Measurements from ENCODE around the gene LEAP2. TPM values are rescaled to one million over a fixed set of nuclear protein-coding genes. Genes with fewer than 3 reads are reported as not detected.
A peak's percentile ranks its signal among the peaks of the same experiment; 100 is the strongest.
"Not testable (repeated sequence)": the region's sequence is repeated elsewhere in the genome, so short reads cannot be mapped to it uniquely, and the experiment has no call there.

Gene LEAP2
- total RNA-seq, 1 donor from 2014 or later, result 1.0 TPM

DNA sequence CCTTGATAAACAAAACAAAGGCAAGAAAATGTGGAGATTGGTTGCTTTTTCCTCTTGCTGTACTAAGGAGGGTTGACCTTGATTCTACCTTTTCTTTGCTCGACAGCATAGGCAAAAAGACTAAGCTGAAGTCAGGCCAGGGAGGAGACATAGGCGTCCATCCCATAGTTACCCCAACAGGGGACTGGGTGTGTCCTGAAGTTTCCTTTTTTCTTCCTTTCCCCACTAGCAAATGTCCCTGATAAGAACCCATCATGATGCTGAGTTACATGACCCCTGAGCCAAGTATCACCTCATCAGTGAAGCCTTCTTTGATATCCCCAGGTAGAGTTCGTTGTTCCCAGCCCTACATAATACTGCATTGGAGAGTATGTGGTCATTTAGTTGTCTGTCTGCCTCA is 33.2 kb upstream of the LEAP2 start:
- no peak for DNase-seq (ENCODE audit: low read depth)

DNA sequence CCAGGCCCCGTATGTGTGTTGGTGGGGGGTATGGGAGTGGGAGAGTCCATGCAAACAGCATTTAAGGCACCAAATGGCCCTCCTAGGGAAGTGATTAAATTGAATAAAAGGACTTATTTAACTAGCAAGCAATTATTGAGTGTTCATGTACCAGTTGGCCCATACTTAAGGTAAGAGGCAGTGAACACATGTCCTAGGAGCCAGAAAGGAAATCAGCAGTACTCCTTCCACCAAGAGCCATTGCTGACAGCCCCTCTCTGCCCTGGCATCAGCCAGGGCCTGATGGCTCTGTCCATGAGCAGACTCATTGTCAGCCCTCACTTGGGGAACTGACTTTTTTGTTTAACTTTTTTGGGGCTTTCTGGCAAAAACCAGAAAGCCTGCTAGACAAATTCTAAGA is 32.6 kb upstream of the LEAP2 start:
- DNase-seq (ENCODE audit: low read depth), result no peak

DNA sequence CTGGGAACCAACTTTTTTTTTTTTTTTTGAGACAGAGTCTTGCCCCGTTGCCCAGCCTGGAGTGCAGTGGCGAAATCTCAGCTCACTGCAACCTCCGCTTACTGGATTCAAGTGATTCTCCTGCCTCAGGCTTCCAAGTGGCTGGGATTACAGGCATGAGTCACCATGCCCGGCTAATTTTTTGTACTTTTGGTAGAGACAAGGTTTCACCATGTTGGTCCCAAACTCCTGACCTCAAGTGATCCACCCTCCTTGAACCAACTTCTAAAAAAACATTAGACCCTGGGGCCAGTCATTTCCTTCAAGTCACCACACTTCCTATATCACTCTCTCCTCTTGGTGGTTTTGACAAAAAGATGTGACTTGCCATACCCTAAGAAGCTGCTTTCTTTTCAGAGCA is 32.2 kb upstream of the LEAP2 start:
- peak; percentile 26 for DNase-seq (ENCODE audit: low read depth)

DNA sequence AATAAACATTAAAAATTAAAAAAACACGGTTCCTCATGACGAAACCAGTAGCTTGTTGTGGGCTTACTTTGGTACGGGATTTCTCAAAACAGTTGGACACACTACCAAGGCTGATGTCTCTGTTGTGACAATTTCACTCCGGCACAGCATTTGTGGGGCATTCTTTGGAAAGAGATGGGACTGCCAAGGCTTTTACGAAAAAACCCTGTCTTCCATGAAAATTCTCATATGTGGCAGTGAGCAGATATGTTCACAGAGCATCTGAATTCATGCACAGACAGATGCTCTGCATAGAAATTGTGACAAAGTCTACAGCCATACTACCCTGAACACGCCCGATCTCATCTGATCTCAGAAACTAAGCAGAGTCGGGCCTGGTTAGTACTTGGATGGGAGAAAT is 25.2 kb upstream of the LEAP2 start:
- no peak for DNase-seq (ENCODE audit: low read depth)

DNA sequence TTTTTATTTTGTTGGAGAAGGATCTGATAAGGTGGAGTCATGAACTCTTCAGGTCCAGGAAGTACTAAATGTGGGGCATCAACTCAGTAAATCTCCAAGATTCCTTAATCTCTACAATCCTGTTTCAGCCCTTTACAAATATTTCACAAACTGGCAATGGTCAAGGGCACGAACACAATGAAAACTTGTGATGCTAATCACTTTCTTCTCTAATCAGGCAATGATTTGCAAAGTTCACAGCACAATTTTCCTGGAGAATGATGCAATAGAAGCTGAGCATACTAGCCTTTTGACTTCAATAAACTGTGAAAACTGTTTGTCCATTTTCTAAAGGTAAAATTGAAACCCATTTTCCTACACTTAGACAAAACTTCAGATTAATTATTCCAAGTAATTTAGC is 24.1 kb upstream of the LEAP2 start:
- no peak for DNase-seq (ENCODE audit: low read depth)

DNA sequence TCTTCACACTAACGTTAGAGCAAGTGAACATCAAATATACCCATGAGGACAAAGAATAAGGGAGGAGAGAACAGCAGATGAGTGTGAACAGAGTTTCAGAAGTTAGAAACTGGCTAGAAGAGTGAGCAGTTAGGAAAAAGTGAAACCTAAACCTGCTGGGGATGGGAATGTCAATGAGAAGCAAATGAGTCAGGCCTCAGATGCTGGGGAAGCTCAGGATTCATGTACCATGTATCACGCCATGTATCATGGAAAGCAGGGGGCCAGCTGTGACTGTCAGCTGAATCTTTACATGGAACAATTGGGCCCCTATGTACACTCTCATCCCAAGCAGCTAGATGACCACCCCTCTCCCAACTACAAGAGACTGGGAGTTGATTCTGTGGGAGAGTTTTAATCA is 23.4 kb upstream of the LEAP2 start:
- peak; percentile 56 for DNase-seq (ENCODE audit: low read depth)

DNA sequence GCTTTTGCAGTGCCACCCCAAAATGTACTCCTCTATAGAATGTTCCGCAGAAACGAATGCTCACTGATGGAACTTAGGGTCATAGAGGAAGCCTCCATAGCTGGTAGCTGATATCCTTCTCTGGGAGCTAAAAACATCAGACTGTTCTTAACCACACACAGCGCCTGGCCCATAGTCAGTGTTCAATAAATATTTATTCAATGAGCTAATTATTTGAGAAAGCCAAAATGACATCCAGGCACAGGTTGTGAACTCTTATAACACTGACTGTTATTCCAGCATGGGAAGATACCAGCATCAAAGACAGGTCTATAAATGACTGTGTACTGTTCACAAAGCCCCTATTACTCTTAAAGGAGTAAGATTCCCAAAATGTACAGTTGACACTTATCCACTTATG is 20.1 kb upstream of the LEAP2 start:
- no peak for DNase-seq (ENCODE audit: low read depth)

DNA sequence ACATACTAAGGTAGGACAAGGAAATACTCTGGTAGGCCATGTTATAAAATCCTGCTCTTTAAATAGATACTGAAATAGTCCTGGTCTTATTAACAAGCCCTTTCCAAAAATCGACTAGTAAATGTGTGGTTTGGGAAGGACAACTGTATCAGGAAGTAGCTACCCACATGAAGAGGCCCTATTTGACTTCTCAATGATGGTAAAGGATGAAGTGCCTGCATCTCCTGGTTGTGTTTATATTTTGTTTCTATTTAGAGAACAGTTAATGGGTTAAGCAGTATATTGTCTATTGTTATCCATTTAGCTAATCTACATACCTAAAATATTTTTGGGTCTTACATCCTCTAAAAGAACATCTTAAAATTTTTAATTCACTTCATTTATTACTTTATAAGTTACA is 19.7 kb upstream of the LEAP2 start:
- no peak for DNase-seq (ENCODE audit: low read depth)

DNA sequence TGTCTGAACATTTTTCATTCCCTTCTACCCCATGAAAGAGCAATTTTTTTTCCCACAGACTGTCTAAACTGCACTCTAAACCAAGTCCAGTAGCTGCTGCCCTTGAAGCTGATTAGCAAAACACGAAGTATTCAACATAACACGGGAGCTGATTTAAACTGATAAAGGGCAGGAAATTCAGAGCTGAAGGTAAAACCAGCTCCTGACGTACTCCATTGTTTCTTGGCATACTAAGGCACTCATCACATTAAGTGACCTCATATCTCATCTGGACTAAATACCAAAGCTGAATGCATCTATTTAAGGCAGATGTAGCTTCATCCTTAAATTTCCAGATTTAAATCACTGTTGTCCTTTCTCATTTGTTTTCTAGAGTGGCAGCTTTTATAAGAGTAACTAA is 19.2 kb upstream of the LEAP2 start:
- DNase-seq (ENCODE audit: low read depth), result no peak

DNA sequence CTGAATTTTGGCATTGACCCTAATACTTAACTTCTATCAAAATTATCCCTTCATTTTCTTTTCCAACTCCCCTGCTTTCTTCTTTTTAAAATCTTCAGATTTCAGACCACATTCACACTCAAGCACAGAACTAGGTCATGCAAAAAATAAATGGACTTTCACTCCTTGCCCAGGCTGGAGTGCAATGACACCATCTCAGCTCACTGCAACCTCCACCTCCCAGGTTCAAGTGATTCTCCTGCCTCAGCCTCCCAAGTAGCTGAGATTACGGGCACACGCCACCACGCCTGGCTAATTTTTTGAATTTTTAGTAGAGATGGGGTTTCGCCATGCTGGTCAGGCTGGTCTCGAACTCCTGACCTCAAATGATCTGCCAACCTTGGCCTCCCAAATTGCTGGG is 18.5 kb upstream of the LEAP2 start:
- DNase-seq (ENCODE audit: low read depth), result not testable (repeated sequence)

DNA sequence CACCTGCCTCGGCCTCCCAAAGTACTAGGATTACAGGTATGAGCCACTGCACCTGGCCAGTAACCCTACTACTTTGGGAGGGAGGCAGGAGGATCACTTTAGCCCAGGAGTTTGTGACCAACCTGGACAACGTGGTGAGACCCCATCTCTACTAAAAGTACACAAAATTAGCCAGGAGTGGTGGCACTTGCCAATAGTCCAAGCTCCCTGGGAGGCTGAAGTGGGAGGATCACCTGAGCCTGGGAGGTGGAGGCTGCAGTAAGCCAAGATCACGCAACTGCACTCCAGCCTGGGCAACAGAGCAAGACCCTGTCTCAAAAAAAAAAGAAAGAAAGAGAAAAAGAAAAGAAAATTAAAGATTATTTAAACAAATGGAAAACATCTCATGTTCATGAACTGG is 17.5 kb upstream of the LEAP2 start:
- DNase-seq (ENCODE audit: low read depth), result no peak

DNA sequence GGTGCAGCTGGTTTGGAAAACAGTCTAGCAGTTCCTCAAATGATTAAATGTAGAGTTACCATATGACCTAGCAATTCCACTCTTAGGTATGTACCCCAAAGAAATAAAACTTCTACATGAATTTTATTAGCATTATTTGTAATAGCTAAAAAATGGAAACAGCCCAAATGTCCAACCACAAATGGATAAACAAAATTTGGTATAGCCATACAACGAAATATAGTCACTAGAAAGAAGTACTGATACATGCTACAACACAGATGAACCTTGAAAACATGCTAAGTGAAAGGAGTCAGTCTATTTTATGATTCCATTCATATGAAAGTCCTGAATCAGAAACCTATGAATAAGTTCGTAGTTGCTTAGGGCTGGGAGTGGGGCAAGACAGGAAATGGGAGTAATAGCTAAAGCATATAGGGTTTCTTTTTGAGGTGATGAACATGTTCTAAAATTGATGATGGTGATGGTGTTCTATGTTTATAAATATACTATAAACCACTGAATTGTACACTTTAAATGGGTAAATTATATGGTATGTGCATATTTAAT is 13.5 kb upstream of the LEAP2 start:
- DNase-seq (ENCODE audit: low read depth), result no peak

DNA sequence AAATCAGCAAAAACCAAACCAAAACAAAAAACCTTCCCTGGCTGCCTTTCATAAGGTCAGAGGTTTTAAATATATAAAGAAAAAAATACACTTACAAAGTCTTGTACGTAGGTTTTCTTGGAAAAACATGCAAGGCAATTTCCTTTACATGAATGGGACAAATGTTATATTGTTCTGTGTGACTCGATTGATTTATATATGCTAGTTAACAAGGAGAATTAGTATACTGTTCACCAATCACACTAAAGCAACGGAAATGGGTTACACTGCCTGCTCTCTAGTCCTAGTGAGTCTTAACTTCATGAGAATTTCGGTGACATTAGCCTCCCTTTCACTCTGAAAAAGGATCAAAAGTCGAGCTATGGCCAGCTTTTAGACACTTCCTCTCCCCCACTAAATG is 12.7 kb upstream of the LEAP2 start:
- DNase-seq (ENCODE audit: low read depth), result no peak

DNA sequence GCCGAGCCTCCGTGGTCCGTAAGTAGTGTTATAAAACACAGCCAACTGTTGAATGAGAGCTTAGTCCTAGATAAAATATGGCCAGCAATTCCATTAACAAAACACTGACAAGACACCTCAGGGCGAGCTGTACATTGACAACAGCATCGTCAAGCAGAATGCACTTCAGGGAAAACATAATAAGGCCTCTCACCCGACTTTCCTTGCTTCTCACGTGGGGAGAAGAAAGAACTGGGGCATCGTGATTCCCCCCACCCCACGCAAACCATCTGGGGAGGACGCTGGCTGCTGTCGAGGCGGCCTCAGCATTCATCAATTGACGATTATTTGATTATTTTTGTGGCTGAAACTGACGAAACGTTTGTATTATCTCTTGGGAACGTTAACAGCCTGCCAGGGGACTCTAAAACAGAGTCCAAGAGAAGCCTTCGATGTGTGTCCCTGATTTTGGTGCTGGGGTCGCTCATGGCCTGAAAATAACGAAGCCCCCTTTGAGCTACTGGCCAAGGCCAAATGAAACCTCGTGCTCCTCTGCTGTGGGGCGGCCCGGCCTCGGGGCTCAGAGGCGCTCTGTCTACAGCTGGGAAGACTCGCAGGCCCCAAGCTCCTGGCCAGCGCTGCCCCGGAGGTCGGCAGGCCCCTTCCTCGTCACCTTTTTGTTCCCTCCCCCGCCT is 7.7 kb upstream of the LEAP2 start:
- no peak for DNase-seq (ENCODE audit: low read depth)

DNA sequence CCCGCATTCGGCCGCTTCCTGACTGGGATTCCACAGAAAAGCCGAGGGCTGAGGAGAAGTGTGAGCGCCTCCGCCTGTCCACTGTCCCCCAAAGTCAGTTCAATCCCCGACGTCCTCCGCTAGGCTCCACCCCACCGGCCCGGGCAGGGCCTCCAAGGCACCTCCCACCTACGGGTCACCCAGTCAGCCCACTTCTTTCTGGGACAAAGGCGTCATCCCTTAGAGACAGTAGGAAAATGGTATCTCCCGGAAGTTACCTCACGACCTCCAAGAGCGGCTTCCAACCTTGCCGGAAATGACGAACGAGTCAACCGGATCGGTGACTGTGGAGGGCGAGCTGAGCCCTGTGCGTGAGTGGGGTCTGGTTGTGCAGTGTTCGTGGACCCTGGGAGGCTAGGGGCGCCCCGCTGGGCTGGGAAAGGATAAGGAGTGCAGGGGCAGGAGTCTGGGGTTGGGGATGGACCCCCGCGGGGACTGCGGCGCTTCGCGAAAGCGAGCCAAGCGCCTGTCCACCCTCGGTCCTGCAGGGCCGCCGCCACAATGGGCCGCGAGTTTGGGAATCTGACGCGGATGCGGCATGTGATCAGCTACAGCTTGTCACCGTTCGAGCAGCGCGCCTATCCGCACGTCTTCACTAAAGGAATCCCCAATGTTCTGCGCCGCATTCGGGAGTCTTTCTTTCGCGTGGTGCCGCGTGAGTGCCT is 7.0 kb upstream of the LEAP2 start, which contains the start of the genes GDF9 and UQCRQ:
TSS of gene GDF9 (minus strand) at position 128 of the 704 bp plus-strand sequence. CDS start 1,936 bp downstream, outside the sequence.
TSS of gene UQCRQ (plus strand) at position 301 of the 704 bp plus-strand sequence. CDS start at position 541, 240 bp downstream.
- DNase-seq (ENCODE audit: low read depth), result peak; percentile 100

DNA sequence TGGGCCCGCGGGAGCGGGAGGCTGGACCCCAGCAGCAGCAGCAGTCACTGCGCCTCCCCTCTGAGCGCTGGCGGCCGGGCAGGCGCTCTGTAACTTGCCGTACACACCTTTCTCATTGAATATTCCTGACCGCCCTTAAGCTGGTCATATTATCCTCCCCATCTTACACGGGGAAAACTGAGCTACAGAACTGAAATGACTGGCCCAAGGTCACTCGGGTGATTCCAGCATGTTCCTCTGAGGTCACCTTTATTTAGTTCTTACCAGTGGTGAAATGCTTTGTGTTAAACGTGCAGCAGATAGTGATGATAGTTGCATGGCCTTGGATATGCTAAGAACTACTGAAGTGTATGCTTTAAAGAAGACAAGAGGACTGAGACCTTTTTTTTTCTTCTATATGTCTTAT is 6.4 kb upstream of the LEAP2 start:
- DNase-seq (ENCODE audit: low read depth), result no peak

DNA sequence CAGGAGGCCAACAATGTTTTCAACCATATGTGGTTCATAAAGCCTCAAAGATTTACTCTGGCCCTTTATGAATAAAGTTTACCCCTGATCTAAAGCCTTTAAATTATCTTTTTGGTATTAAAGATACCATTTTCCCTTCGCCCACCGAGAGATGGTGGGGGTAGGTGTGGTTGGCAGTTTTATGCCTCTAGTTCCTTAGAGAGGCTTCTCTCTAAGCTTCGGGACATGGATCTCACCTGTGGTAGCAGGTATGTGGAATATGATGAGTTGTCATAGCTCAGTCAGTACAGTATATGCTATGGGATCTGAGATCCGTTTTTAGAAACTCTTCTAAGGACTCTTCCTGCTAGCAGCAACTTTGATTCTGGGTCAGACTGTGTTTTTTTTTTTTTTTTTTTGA is 4.7 kb upstream of the LEAP2 start:
- no peak for DNase-seq (ENCODE audit: low read depth)

DNA sequence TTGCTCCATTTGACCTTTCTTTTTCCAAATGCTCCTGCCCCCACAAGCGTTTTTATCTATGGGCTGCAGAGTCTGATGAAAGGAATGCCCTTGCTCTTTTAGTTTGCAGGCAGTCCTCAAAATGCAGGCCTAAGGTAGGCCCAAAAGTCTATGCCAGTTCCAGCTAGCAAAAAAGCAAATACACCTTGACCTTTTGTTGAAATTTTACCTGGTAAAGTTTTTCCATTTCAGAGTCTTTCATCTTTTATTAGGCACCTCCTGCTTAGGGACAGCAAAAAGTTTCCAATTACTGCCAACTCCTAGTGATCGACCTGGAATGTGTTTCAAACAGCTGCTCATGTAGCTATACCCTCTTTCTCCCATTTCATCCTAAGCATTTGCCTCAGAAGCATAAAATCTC is 2.7 kb upstream of the LEAP2 start:
- no peak for DNase-seq (ENCODE audit: low read depth)

DNA sequence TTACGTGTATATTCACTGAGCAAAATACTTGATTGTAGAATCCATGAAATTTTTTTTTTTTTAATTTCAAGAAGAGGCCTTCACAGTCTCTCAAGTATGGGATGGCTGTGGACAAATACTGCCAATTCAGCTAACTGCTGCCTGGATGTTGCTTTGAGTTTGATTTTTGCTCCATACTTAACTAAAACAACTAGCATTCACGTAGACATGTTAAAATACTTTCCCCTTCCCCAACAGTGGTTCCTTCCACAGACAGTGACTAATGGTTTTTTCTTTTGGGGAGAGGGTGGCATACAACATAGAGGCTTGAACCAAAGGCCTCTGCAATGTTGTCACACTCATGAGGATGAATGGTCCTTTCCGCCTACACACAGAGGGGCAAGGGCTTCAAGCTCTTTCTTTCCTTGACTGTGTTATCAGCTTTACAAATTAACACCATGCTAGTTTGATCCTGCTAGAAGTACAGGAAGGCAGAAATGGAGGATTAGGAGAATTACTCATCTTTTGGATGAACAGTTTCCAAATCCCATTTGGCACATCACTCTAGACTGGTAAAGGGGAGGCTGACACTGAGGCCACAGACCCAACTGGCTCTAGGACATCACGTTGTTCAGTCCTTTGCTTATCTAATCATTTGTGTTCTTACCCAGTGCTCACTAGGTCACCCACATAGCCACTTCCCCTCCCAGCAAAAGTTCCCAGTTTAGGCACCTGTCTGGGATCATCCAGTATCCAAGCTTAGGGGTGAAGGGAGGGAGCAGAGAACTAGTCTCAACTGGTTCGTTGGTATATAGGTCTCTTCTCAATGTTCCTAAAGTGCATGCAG is 1.8 kb upstream of the LEAP2 start:
- DNase-seq (ENCODE audit: low read depth), result no peak

DNA sequence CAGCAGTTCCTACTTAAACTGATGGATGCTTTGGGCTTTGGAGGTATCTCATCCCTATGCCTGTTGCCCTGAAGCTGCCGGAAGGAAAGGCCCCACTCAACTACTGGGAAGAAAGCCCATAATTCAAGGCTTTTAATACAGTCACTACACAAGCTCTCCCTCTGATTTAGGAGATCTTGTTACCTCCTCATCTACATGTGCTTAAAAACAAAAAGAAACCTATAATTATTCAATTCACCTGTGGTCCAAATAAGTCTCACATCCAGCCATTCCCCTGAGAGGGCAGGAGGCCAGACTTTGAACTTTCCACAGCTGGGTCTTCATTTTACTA is 715 bp upstream of the LEAP2 start:
- DNase-seq (ENCODE audit: low read depth), result no peak

DNA sequence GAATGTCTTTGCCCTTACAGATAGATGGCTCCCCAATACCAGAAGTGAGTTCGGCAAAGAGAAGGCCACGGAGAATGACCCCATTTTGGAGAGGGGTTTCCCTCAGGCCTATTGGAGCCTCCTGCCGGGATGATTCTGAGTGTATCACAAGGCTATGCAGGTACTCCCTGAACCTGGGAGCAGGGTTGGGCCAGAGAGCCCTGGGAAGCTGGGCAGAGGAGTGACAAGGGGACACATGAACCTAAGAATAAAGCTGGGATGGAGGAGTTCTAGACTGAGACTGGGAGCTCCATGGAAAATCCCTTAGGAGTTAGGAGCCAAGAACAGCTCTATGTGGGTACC is 433 bp downstream of the LEAP2 start:
- DNase-seq (ENCODE audit: low read depth), result no peak

Measured in myocyte (in vitro differentiated cells).